ENCODE measurements around the gene TFAP2B.

GRCh38 chr6:50848989-50849795 lies 30.5 kb downstream of the TFAP2B start:
- no peak for TF ChIP-seq CTCF (IDR thresholded peaks at IDR 0.05; ENCODE audit: insufficient read depth, low read length, poor library complexity, severe bottlenecking)
- no peak for TF ChIP-seq EZH2phosphoT487 (conservative IDR thresholded peaks at IDR 0.05; ENCODE audit: low read length)
